Measurements from ENCODE around the gene ERBB4. TPM values are rescaled to one million over a fixed set of nuclear protein-coding genes. Genes with fewer than 3 reads are reported as not detected.

The ERBB4 gene
- total and polyA plus RNA-seq, 7 donors, result 0.07 to 7.5 (median 2.0) TPM

DNA sequence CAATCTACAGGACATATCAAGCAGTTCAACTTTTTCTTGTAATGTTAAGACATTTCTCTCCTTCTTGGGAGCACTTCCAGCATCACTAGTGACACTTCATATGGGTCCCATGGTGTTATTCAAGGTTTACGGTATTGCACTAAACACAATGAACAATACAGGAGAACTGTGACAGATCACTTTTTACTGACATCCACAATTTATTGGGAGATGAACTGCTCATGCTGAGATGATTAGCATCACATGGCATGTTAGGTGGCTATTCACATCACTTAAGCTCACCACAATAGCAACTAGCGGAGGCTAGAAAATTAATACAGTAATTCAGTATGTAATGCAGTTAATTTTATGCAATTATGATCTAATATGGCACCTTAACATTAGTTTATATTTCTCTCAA lies 264.4 kb downstream of the ERBB4 start:
- H3K9me3 ChIP-seq, result no peaks in the 10 kb centered on the region
- H3K4me1 ChIP-seq, result peaks cover 5% of the 10 kb centered on the region
- no peak for ATAC-seq
- TF ChIP-seq, protein P1, sequence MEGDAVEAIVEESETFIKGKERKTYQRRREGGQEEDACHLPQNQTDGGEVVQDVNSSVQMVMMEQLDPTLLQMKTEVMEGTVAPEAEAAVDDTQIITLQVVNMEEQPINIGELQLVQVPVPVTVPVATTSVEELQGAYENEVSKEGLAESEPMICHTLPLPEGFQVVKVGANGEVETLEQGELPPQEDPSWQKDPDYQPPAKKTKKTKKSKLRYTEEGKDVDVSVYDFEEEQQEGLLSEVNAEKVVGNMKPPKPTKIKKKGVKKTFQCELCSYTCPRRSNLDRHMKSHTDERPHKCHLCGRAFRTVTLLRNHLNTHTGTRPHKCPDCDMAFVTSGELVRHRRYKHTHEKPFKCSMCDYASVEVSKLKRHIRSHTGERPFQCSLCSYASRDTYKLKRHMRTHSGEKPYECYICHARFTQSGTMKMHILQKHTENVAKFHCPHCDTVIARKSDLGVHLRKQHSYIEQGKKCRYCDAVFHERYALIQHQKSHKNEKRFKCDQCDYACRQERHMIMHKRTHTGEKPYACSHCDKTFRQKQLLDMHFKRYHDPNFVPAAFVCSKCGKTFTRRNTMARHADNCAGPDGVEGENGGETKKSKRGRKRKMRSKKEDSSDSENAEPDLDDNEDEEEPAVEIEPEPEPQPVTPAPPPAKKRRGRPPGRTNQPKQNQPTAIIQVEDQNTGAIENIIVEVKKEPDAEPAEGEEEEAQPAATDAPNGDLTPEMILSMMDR (IDR thresholded peaks at IDR 0.05), result no peak
- H3K27ac ChIP-seq, result no peak overlapping the region
- WGBS, 3 donors, result 92 to 95% (median 93%) methylated on average over 2 of the region's 2 CpGs
- H3K27me3 ChIP-seq (ENCODE audit: insufficient read depth in 3 of 3, low read length in 2 of 3), result no peaks in the 10 kb centered on the region
- H3K4me3 ChIP-seq, result no peak overlapping the region
- H3K36me3 ChIP-seq (ENCODE audit: insufficient read depth in 1 of 2, low read depth in 1 of 2), result no peaks in the 10 kb centered on the region
- intact Hi-C loops (cut with DNase I), result no loop called here
- DNase-seq, result no peak

DNA sequence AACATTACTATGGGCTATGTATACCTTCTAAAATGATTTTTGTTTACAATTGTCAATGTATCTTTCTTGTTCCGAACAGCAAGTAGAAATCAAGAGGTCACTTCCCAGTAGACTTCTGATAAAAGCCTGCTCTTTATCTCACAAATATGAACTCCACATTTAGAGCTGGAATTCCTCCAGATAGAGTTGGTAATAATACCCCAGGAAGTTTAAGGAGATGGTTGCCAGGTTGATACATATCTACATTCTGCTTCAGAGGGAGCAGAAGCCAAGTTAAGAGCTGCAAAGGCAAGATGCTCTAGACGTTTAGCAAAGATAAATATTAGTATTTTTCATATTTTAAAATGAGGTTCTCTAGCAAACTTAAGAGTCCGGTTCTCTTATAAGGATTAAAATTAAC lies 267.0 kb downstream of the ERBB4 start:
- Histone ChIP-seq H3K27ac (no peak overlapping the region), H3K9me3 (no peaks in the 10 kb centered on the region), H3K36me3 (ENCODE audit: insufficient read depth in 1 of 2, low read depth in 1 of 2) (no peaks in the 10 kb centered on the region), H3K27me3 (ENCODE audit: insufficient read depth in 3 of 3, low read length in 2 of 3) (no peaks in the 10 kb centered on the region), H3K4me3 (no peak overlapping the region), H3K4me1 (peaks cover 7% of the 10 kb centered on the region)
- DNase-seq (no peak), ATAC-seq (no peak)
- 57 to 66% (median 60%) methylated on average over 3 of the region's 3 CpGs for WGBS, 3 donors
- intact Hi-C loops (cut with DNase I), result no loop called here
- TF ChIP-seq, protein P1 (IDR thresholded peaks at IDR 0.05), result no peak

DNA sequence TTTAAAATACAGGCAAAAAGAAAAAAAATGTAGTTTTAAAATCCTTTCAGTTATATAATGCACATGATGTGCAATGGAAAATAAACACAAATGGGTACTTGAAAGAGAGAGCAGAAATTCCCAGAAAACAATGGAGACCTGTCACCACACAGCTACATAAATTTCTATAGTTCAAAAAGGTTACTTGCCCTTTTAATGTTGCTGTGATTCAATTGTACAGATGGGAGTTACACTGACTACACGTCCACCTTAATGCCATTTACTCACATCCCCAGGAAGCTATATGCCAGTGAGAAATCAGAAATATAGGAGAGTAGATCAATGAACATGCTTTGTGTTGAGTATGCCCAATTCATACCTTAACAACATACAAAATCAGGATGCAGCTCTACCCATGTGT lies 269.6 kb downstream of the ERBB4 start:
- no peak overlapping the region for H3K27ac ChIP-seq
- intact Hi-C loops (cut with DNase I), result no loop called here
- peaks cover 11% of the 10 kb centered on the region for H3K4me1 ChIP-seq
- H3K27me3 ChIP-seq (ENCODE audit: insufficient read depth in 3 of 3, low read length in 2 of 3), result no peaks in the 10 kb centered on the region
- ATAC-seq, result no peak
- TF ChIP-seq, protein P1 (IDR thresholded peaks at IDR 0.05), result no peak
- H3K4me3 ChIP-seq, result no peak overlapping the region
- no peaks in the 10 kb centered on the region for H3K9me3 ChIP-seq
- no peaks in the 10 kb centered on the region for H3K36me3 ChIP-seq (ENCODE audit: insufficient read depth in 1 of 2, low read depth in 1 of 2)
- no peak for DNase-seq
- 38 to 59% (median 56%) methylated on average over 1 of the region's 1 CpG for WGBS, 3 donors

DNA sequence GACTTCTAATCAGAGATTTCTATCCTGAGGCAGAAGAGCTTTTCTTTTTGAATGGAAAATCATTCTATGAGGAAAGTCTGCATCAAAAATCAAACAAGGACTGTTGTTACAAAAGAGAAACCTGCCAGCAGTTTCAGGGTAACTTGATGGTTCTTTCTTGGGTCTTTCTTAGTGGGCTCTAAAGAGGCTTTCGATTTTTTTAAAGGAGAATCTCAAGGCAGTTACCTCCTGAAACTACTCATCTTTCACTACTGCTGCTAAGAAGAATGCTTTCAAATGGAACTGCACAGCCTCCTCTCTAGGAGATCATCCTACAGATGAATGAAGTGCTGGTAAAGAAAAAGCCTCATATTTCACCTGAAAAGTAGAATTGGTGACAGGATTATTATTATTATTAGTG lies 272.3 kb downstream of the ERBB4 start:
- 76 to 85% (median 80%) methylated on average over 1 of the region's 1 CpG for WGBS, 3 donors
- Histone ChIP-seq H3K4me1 (peaks cover 6% of the 10 kb centered on the region), H3K9me3 (no peaks in the 10 kb centered on the region), H3K27ac (no peak overlapping the region), H3K27me3 (ENCODE audit: insufficient read depth in 3 of 3, low read length in 2 of 3) (no peaks in the 10 kb centered on the region), H3K4me3 (no peak overlapping the region), H3K36me3 (ENCODE audit: insufficient read depth in 1 of 2, low read depth in 1 of 2) (no peaks in the 10 kb centered on the region)
- DNase-seq (no peak), ATAC-seq (no peak)
- intact Hi-C loops (cut with DNase I), result no loop called here
- TF ChIP-seq, protein P1 (IDR thresholded peaks at IDR 0.05), result no peak

DNA sequence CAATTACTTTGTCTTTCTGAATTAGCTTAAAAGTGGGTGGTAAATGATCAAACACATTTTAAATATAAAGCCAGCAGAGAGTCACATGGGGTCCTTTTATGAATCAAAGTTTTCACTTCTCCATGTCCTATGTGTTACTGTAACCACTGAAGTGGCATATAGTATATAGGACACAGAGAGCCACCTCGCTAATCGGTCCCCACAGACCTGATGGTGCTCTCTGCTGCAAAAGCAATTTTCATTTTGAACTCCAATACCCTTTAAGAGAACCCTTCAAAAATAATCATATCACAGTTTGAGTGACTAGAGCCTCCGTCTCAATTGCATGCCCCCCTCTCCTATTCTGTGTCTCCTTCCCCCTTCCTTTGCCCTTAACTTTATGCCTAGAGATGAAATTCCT lies 272.8 kb downstream of the ERBB4 start:
- TF ChIP-seq, protein P1 (IDR thresholded peaks at IDR 0.05), result no peak
- no peak for ATAC-seq
- H3K4me1 ChIP-seq, result peaks cover 6% of the 10 kb centered on the region
- WGBS, 3 donors, result 80 to 85% (median 81%) methylated on average over 3 of the region's 3 CpGs
- DNase-seq, result no peak
- intact Hi-C loops (cut with DNase I), result no loop called here
- no peaks in the 10 kb centered on the region for H3K36me3 ChIP-seq (ENCODE audit: insufficient read depth in 1 of 2, low read depth in 1 of 2)
- no peaks in the 10 kb centered on the region for H3K27me3 ChIP-seq (ENCODE audit: insufficient read depth in 3 of 3, low read length in 2 of 3)
- H3K27ac ChIP-seq, result no peak overlapping the region
- H3K4me3 ChIP-seq, result no peak overlapping the region
- H3K9me3 ChIP-seq, result no peaks in the 10 kb centered on the region
